ENCODE data around the gene PCDHGA5. TPM values are rescaled to one million over a fixed set of nuclear protein-coding genes. Genes with fewer than 3 reads are reported as not detected.
A peak's percentile ranks its signal among the peaks of the same experiment; 100 is the strongest.
"Not testable (repeated sequence)": the region's sequence is repeated elsewhere in the genome, so short reads cannot be mapped to it uniquely, and the experiment has no call there.

PCDHGA5 gene
- total and polyA plus RNA-seq, 11 donors = 1.5 to 9.6 (median 6.4) TPM

- H3K27me3 ChIP-seq = peaks cover 0 to 31% (median 0%) of the 10 kb centered on the region in 9 donors
- peaks cover 0 to 99% (median 64%) of the 10 kb centered on the region in 12 donors for H3K9me3 ChIP-seq
- peaks cover 0 to 36% (median 0%) of the 10 kb centered on the region in 9 donors for H3K36me3 ChIP-seq
- ATAC-seq = no peak
- peaks cover 0 to 31% (median 2%) of the 10 kb centered on the region in 12 donors for H3K4me1 ChIP-seq
- no peak for TF ChIP-seq POLR2A (IDR thresholded peaks at IDR 0.05)
- TF ChIP-seq CTCF (IDR thresholded peaks at IDR 0.05) = peak in 11 of 12 donors; percentile 19 to 50 (median 41)
- WGBS, 4 donors = 25 to 41% (median 30%) methylated on average over 25 to 27 of the region's 27 CpGs
- no peak for DNase-seq
- intact Hi-C loops (cut with DNase I) = no loop called here
- H3K27ac ChIP-seq = no peak within 1 kb of the TSS
- peak within 1 kb of the TSS in 10 of 12 donors; percentile 9 to 42 (median 31) for H3K4me3 ChIP-seq
These were observed 9.8 kb downstream of the PCDHGA5 start, which contains the start of gene PCDHGA6 for GRCh38 chr5:141373673-141374317. PCDHGA6 (plus strand) TSS chr5:141373891; CDS start chr5:141374084, 193 bp downstream.

- Histone ChIP-seq H3K27me3 (peaks cover 0 to 29% (median 0%) of the 10 kb centered on the region in 9 donors), H3K36me3 (peaks cover 0 to 36% (median 0%) of the 10 kb centered on the region in 9 donors), H3K27ac (no peak overlapping the region), H3K4me1 (peaks cover 0 to 29% (median 0%) of the 10 kb centered on the region in 12 donors), H3K9me3 (peaks cover 0 to 99% (median 64%) of the 10 kb centered on the region in 12 donors), H3K4me3 (no peak overlapping the region)
- TF ChIP-seq CTCF (IDR thresholded peaks at IDR 0.05) = no peak
- intact Hi-C loops (cut with DNase I) = no loop called here
- ATAC-seq (peak in 2 of 4 donors; percentile 65 to 68), DNase-seq (peak in 1 of 5 donors; percentile 55)
- 51 to 63% (median 56%) methylated on average over 14 of the region's 14 CpGs for WGBS, 4 donors
These were observed 10.7 kb downstream of the PCDHGA5 start for GRCh38 chr5:141374627-141375026.

- 56 to 92% (median 61%) methylated on average over 12 to 43 of the region's 48 CpGs for WGBS, 4 donors
These were observed 11.6 kb downstream of the PCDHGA5 start for GRCh38 chr5:141375444-141376155.

More at GRCh38 chr5:141375444-141376155, 11.6 kb downstream of the PCDHGA5 start:
- DNase-seq; intact Hi-C loops (cut with DNase I); H3K27ac ChIP-seq; ATAC-seq; H3K4me3 ChIP-seq: not testable (repeated sequence)
- Histone ChIP-seq H3K4me1 (peaks cover 0 to 23% (median 0%) of the 10 kb centered on the region in 12 donors), H3K27me3 (peaks cover 0 to 23% (median 0%) of the 10 kb centered on the region in 9 donors), H3K36me3 (peaks cover 0 to 36% (median 0%) of the 10 kb centered on the region in 9 donors), H3K9me3 (peaks cover 0 to 99% (median 64%) of the 10 kb centered on the region in 12 donors)
- TF ChIP-seq CTCF (IDR thresholded peaks at IDR 0.05) = peak in 1 of 12 donors; percentile 9
